HepG2 (cell line): ENCODE data around the gene IRF2. TPM values are rescaled to one million over a fixed set of nuclear protein-coding genes. Genes with fewer than 3 reads are reported as not detected.
A peak's percentile ranks its signal among the peaks of the same experiment; 100 is the strongest.

Source experiments
- ARNT2 ChIP-seq: sonication (generic); formaldehyde crosslinking; IDR thresholded peaks from 2 replicates; pipeline ENCODE4 v1.8.0; 2022; ENCODE audit warnings: mild to moderate bottlenecking, low read depth, missing genetic modification reagents, moderate library complexity
- GABPA ChIP-seq, 2 experiments: IDR thresholded peaks; 2 replicates each; pipeline ENCODE4 v1.6.1; 2011 to 2016; ENCODE audit warnings: low read depth in 2 of 2, low read length in 1 of 2, missing biosample characterization in 1 of 2, missing genetic modification characterization in 1 of 2
- HMGA1 ChIP-seq: sonication (generic); formaldehyde crosslinking; conservative IDR thresholded peaks from 2 replicates; pipeline ENCODE4 v1.4.0; 2020; ENCODE audit warnings: missing genetic modification reagents
- KAT8 ChIP-seq: IDR thresholded peaks from 2 replicates; pipeline ENCODE4 v1.6.1; 2016; ENCODE audit warnings: missing genetic modification reagents, missing compliant biosample characterization
- LCORL ChIP-seq, 2 experiments: fragments of 450-650 bp in 1 of 2; sonication (generic) in 1 of 2; formaldehyde crosslinking in 1 of 2; IDR thresholded peaks; 2 replicates each; pipeline versions ENCODE4 v1.5.0 to v1.6.1; 2017 to 2020; ENCODE audit warnings: antibody characterized with exemption in 1 of 2, missing genetic modification reagents in 1 of 2
- PAXIP1 ChIP-seq: sonication (generic); formaldehyde crosslinking; conservative IDR thresholded peaks from 2 replicates; pipeline ENCODE4 v1.4.0; 2020; ENCODE audit warnings: mild to moderate bottlenecking, missing genetic modification reagents, moderate library complexity
- ZNF343 ChIP-seq: sonication (generic); formaldehyde crosslinking; IDR thresholded peaks from 2 replicates; pipeline ENCODE4 v1.4.0; 2020; ENCODE audit warnings: mild to moderate bottlenecking, missing genetic modification reagents
- ZNF614 ChIP-seq: IDR thresholded peaks from 2 replicates; pipeline ENCODE4 v1.6.1; 2018; ENCODE audit warnings: missing biosample characterization, missing genetic modification reagents, inconsistent platforms, borderline replicate concordance
- ZNF646 ChIP-seq: sonication (generic); formaldehyde crosslinking; IDR thresholded peaks from 2 replicates; pipeline ENCODE4 v1.9.0; 2021; ENCODE audit warnings: mild to moderate bottlenecking, missing genetic modification reagents
- polyA plus RNA-seq, 8 experiments: library from polyadenylated mRNA; depleted of rRNA in 3 of 8; stranded (reverse) in 7 of 8; unstranded in 1 of 8; fragments of >200 nt; fragmentation: Illumina TruSeq in 4 of 8; extraction: Trizol in 4 of 8; gene quantifications; 2 replicates each; pipeline versions ENCODE4 v1.2.1 to v1.2.3, GENCODE V29; 2011 to 2016; ENCODE audit warnings: low read depth in 4 of 8, missing spikeins in 1 of 8, mixed read lengths in 1 of 8; ENCODE audit not compliant: insufficient read depth in 1 of 8
- total RNA-seq, 5 experiments: library from RNA; depleted of rRNA; stranded (reverse); fragments of >200 nt; fragmentation: Illumina TruSeq; extraction: Trizol; gene quantifications; 2 replicates each; pipeline ENCODE4 v1.2.3, GENCODE V29; 2016; ENCODE audit warnings: low read depth in 1 of 5
- TF ChIP-seq, protein P1 (sequence below): sonication (generic); formaldehyde crosslinking; IDR thresholded peaks from 2 replicates; pipeline ENCODE4 v1.4.0; 2020; ENCODE audit warnings: missing genetic modification reagents, borderline replicate concordance
- TF ChIP-seq, protein P2 (sequence below): sonication (generic); formaldehyde crosslinking; IDR thresholded peaks from 2 replicates; pipeline ENCODE4 v1.4.0; 2020; ENCODE audit warnings: missing genetic modification reagents

IRF2 gene
- total and polyA plus RNA-seq, 2 of the 13 experiments (the other 11 are each of a cell fraction or from before 2014, with no cell fraction given) = 15.5 to 28.8 TPM

DNA sequence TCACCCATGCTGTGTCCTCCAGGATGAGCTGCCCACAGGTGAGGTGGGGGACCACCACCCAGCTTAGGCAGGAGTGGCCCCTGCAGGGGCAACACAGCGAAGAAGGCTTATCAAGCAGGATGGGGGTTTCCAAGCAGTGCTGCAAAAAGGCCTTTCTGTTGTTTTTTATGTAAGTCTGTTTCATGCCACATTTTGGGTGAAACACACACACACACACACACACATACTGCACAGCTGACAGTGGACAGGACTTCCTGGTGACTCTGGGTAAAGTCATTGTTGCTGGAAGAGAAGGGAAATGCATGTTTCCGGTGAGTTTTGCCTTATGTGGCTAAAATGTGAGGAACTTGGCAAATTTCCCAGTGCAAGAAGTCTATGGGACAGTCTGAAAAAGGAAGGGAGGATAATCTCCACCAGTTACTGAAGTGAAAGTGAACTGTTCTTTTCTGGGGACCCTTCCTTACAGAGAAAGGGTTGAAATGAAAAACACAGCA, 119.2 kb downstream of the IRF2 start (continued):
- TF ChIP-seq ZNF646 (CRISPR knock-in tag) (peak; percentile 87), HMGA1 (CRISPR knock-in tag) (no peak), ARNT2 (CRISPR knock-in tag) (0 out of 2 replicates have a peak, but pooled peaks have one; percentile 18), ZNF614 (CRISPR knock-in tag) (peak; percentile 64; the same call in 1 of the 2 replicates), KAT8 (CRISPR knock-in tag) (peak; percentile 57), ZNF343 (CRISPR knock-in tag) (no peak), GABPA (IDR thresholded peaks at IDR 0.05; ENCODE audit: low read depth, low read length) (0 out of 2 replicates have a peak, but pooled peaks have one; percentile 18), GABPA (CRISPR knock-in tag; IDR thresholded peaks at IDR 0.05; ENCODE audit: low read depth) (peak; percentile 86), PAXIP1 (CRISPR knock-in tag) (peak; percentile 56), LCORL (IDR thresholded peaks at IDR 0.05) (peak; percentile 29; the same call in 1 of the 2 replicates), LCORL (CRISPR knock-in tag; IDR thresholded peaks at IDR 0.05) (peak; percentile 91)
- TF ChIP-seq, protein P1, sequence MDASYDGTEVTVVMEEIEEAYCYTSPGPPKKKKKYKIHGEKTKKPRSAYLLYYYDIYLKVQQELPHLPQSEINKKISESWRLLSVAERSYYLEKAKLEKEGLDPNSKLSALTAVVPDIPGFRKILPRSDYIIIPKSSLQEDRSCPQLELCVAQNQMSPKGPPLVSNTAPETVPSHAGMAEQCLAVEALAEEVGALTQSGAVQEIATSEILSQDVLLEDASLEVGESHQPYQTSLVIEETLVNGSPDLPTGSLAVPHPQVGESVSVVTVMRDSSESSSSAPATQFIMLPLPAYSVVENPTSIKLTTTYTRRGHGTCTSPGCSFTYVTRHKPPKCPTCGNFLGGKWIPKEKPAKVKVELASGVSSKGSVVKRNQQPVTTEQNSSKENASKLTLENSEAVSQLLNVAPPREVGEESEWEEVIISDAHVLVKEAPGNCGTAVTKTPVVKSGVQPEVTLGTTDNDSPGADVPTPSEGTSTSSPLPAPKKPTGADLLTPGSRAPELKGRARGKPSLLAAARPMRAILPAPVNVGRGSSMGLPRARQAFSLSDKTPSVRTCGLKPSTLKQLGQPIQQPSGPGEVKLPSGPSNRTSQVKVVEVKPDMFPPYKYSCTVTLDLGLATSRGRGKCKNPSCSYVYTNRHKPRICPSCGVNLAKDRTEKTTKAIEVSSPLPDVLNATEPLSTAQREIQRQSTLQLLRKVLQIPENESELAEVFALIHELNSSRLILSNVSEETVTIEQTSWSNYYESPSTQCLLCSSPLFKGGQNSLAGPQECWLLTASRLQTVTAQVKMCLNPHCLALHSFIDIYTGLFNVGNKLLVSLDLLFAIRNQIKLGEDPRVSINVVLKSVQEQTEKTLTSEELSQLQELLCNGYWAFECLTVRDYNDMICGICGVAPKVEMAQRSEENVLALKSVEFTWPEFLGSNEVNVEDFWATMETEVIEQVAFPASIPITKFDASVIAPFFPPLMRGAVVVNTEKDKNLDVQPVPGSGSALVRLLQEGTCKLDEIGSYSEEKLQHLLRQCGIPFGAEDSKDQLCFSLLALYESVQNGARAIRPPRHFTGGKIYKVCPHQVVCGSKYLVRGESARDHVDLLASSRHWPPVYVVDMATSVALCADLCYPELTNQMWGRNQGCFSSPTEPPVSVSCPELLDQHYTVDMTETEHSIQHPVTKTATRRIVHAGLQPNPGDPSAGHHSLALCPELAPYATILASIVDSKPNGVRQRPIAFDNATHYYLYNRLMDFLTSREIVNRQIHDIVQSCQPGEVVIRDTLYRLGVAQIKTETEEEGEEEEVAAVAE (CRISPR knock-in tag) = 0 out of 2 replicates have a peak, but pooled peaks have one; percentile 19
- TF ChIP-seq, protein P2, sequence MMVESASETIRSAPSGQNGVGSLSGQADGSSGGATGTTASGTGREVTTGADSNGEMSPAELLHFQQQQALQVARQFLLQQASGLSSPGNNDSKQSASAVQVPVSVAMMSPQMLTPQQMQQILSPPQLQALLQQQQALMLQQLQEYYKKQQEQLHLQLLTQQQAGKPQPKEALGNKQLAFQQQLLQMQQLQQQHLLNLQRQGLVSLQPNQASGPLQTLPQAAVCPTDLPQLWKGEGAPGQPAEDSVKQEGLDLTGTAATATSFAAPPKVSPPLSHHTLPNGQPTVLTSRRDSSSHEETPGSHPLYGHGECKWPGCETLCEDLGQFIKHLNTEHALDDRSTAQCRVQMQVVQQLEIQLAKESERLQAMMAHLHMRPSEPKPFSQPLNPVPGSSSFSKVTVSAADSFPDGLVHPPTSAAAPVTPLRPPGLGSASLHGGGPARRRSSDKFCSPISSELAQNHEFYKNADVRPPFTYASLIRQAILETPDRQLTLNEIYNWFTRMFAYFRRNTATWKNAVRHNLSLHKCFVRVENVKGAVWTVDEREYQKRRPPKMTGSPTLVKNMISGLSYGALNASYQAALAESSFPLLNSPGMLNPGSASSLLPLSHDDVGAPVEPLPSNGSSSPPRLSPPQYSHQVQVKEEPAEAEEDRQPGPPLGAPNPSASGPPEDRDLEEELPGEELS = peak; percentile 58
